Activated CD8-positive, alpha-beta T cell treated with anti-CD3 and anti-CD28 coated beads for 36 hours (primary cell): ENCODE results near the gene ITIH1. TPM values are rescaled to one million over a fixed set of nuclear protein-coding genes. Genes with fewer than 3 reads are reported as not detected.

Source experiments
- ATAC-seq: fragments of 200-7000 bp; cut with Tn5 transposase; one replicate; pipeline ENCODE4 v1.10.0; 2021; ENCODE audit warnings: mild to moderate bottlenecking, moderate library complexity
- CTCF ChIA-PET: fragments of 350-600 bp; sonication (Branson Sonifier 250); formaldehyde crosslinking; loops from one replicate; lab custom pipeline; 2021; ENCODE audit warnings: antibody characterized with exemption; lab: Charles Lee
- POLR2A ChIA-PET: fragments of 350-600 bp; sonication (Branson Sonifier 250); formaldehyde crosslinking; loops from one replicate; lab custom pipeline; 2021; ENCODE audit warnings: antibody characterized with exemption; lab: Charles Lee
- DNase-seq: peaks from one replicate; pipeline ENCODE4 v3.0.0-alpha.2; 2020
- H3K27ac Mint-ChIP-seq: one replicate; pipeline ENCODE4 v1.8.0; 2021; ENCODE audit warnings: mild to moderate bottlenecking, mixed read lengths
- H3K27me3 Mint-ChIP-seq: one replicate; pipeline ENCODE4 v1.8.0; 2021; ENCODE audit warnings: mixed read lengths
- H3K36me3 Mint-ChIP-seq: one replicate; pipeline ENCODE4 v1.8.0; 2021; ENCODE audit warnings: low read depth, mixed read lengths
- H3K4me1 Mint-ChIP-seq: one replicate; pipeline ENCODE4 v1.8.0; 2021; ENCODE audit warnings: low read depth, mixed read lengths
- H3K4me3 Mint-ChIP-seq: one replicate; pipeline ENCODE4 v1.8.0; 2021; ENCODE audit warnings: mild to moderate bottlenecking, moderate library complexity, mixed read lengths
- H3K9me3 Mint-ChIP-seq: one replicate; pipeline ENCODE4 v1.8.0; 2021; ENCODE audit warnings: mixed read lengths
- intact Hi-C: fragments of 100-400 bp; cut with micrococcal nuclease; formaldehyde crosslinking; loops from one replicate; pipeline ENCODE4 v1.10.0; 2022
- total RNA-seq, 2 experiments: library from RNA; stranded (reverse); gene quantifications; one replicate each; pipeline ENCODE4 v1.2.3, GENCODE V29; 2021
- TF ChIP-seq, protein P1 (sequence below): fragments of 200-600 bp; IDR thresholded peaks from one replicate; pipeline ENCODE4 v1.8.0; 2022; ENCODE audit warnings: antibody characterized with exemption, mild to moderate bottlenecking

Gene ITIH1
- total RNA-seq, 2 experiments from 2014 or later = not detected

DNA sequence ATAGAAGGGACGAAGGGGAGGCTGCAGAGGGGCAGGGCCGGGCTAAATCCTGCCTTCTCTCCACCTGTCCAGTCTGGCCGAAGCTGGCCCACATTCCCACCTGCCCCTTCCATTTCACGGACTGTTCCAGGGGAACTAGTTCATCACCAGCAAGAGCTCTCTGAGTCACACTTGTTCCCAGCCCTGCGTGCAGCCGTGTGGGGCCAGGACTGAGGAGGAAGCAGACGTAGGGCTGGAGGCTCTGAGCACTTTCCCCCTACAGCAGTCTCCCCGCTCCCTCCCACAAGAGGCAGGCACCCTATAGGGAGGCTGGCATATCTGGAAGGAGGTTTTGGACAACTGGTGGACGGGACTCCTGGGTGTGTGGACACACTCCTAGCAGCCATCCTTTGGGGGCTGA, 50.0 kb downstream of the ITIH1 start:
- no peak for DNase-seq
- no peak for ATAC-seq
- Mint-ChIP-seq H3K27me3 (no peaks in the 10 kb centered on the region), H3K27ac (no peak overlapping the region), H3K36me3 (no peaks in the 10 kb centered on the region), H3K9me3 (no peaks in the 10 kb centered on the region), H3K4me1 (peaks cover 5% of the 10 kb centered on the region), H3K4me3 (no peak overlapping the region)
- intact Hi-C loops = no loop called here
- ChIA-PET POLR2A (no interaction called here), CTCF (interaction anchor here (1.4 kb wide), 1 partner anchor 29 kb away, joined by 4 read pairs; no protein-coding TSS in a partner anchor)
- TF ChIP-seq, protein P1, sequence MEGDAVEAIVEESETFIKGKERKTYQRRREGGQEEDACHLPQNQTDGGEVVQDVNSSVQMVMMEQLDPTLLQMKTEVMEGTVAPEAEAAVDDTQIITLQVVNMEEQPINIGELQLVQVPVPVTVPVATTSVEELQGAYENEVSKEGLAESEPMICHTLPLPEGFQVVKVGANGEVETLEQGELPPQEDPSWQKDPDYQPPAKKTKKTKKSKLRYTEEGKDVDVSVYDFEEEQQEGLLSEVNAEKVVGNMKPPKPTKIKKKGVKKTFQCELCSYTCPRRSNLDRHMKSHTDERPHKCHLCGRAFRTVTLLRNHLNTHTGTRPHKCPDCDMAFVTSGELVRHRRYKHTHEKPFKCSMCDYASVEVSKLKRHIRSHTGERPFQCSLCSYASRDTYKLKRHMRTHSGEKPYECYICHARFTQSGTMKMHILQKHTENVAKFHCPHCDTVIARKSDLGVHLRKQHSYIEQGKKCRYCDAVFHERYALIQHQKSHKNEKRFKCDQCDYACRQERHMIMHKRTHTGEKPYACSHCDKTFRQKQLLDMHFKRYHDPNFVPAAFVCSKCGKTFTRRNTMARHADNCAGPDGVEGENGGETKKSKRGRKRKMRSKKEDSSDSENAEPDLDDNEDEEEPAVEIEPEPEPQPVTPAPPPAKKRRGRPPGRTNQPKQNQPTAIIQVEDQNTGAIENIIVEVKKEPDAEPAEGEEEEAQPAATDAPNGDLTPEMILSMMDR = no peak

DNA sequence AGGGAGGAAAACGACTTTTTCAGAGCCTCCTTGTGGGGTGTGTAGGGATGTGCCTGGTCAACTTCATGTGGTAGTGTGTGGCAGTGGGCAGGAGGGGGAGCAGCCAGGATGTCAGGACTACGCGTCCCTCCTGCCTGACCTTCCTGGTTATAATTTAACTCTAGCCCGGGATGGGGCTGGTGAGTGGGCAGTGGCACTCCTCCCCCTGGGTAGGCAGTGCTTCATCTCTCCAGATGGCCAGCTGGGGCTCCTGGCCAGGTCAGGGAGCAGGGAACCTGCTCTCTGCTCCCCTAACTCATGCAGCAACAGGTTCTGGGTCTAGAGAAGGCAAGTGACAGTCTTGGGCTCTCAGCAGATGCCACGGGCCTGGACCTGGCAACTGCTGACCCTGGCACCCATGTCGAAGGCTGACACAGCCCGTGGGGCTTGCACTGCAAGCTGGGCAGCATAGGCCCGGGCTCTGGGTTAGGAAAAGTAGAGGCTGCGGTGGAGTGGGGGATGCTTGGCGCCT, 50.5 kb downstream of the ITIH1 start:
- Mint-ChIP-seq H3K4me3 (no peak overlapping the region), H3K27ac (no peak overlapping the region), H3K4me1 (peaks cover 5% of the 10 kb centered on the region), H3K36me3 (no peaks in the 10 kb centered on the region), H3K9me3 (no peaks in the 10 kb centered on the region), H3K27me3 (no peaks in the 10 kb centered on the region)
- intact Hi-C loops = no loop called here
- TF ChIP-seq, protein P1 = no peak
- POLR2A ChIA-PET = no interaction called here
- no peak for DNase-seq
- ATAC-seq = no peak
- CTCF ChIA-PET = interaction anchor here (1.4 kb wide), 1 partner anchor 29 kb away, joined by 4 read pairs; no protein-coding TSS in a partner anchor

DNA sequence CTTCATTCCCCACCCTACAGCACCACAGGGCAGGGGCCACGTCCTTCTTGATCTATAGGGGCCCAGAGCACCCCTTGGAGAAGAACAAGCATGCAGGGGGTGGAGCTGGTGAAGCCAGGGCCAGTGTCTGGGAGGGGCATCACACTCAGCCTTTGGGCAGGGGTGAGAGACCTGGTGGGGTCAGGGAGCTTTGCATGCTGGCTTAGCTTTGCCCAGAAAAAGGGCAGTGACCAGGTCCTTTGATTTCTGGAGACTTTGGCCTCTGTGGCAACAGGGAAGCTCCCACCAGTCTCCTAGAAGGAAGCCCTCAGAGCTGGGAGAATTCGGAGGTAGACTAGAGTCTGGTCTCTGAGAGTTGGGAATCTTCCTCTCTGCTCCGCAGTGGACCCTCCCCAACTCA, 52.1 kb downstream of the ITIH1 start:
- no peak overlapping the region for H3K4me3 Mint-ChIP-seq
- no peaks in the 10 kb centered on the region for H3K9me3 Mint-ChIP-seq
- TF ChIP-seq, protein P1 = no peak
- H3K36me3 Mint-ChIP-seq = no peaks in the 10 kb centered on the region
- H3K27ac Mint-ChIP-seq = no peak overlapping the region
- POLR2A ChIA-PET = no interaction called here
- no peak for DNase-seq
- CTCF ChIA-PET = interaction anchor here (0.9 to 1.5 kb wide), 2 partner anchors 8 to 30 kb away, joined by 3 to 5 read pairs; no protein-coding TSS in a partner anchor
- no peaks in the 10 kb centered on the region for H3K27me3 Mint-ChIP-seq
- ATAC-seq = no peak
- intact Hi-C loops = no loop called here
- peaks cover 5% of the 10 kb centered on the region for H3K4me1 Mint-ChIP-seq

DNA sequence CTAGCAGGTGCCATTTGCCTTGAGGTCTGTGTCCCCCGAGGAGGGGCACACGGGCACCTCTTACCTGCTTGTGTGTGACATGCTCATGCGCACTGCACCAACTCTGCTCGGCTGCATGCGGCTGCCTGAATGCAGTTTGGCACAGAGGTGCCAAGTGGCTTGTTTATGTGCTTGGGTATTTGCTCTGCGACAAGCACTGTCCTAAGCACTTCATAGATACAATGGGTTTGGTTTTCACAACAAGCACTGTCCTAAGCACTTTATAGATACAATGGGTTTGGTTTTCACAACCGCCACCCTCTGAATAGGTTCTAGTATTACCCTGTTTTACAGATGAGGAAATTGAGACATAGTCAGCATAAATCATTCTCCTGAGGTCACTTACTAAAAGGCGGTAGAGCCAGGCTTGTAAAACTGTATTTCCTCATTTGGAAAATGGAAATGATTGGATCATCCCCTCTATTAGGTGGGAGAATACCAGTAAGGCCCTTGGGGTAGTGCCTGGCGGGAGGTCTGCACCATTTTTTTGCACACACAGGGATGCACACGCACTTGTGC, 52.6 kb downstream of the ITIH1 start:
- DNase-seq (no peak), ATAC-seq (no peak)
- H3K9me3 Mint-ChIP-seq = no peaks in the 10 kb centered on the region
- H3K27me3 Mint-ChIP-seq = no peaks in the 10 kb centered on the region
- H3K4me1 Mint-ChIP-seq = peaks cover 5% of the 10 kb centered on the region
- intact Hi-C loops = no loop called here
- POLR2A ChIA-PET = no interaction called here
- CTCF ChIA-PET = interaction anchor here (0.9 to 1.5 kb wide), 2 partner anchors 9 to 30 kb away, joined by 3 to 5 read pairs; no protein-coding TSS in a partner anchor
- TF ChIP-seq, protein P1 = no peak
- H3K36me3 Mint-ChIP-seq = no peaks in the 10 kb centered on the region
- H3K27ac Mint-ChIP-seq = no peak overlapping the region
- H3K4me3 Mint-ChIP-seq = no peak overlapping the region

DNA sequence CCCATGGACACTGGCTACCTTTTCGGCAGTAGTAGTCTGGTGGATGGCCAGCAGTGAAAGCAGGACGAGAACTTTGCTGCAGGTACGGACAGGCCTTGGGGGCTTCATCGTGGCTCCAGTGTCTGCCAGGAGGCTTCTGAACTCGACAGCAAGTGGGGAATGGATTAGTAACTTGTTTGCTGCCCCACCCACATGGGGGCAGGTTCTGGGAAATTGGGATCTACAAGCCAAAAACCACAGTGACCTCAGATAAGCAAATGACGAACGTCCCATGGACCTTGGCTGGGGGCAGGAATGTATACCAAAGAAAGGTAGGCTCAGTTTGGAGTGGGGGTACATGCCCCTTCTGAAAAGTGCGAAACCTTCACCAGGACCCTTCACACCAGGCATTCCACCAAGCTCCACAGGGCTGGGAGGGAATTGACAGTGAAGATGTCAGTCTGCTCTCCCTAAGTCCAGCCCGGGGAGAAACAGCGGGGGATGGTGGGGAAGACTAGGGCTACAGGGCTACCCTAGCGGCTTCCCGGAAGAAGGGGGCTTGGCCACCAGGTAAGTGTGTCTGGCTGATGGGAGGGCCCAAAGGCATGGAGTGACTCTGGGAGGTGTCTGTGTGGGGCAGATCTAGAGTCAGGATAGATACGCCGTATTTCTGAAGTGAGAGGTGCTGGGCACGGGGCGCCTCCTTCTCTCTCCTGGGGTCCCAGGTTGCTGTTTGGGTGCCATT, 53.3 kb downstream of the ITIH1 start, which contains the start of gene ITIH4:
ITIH4 (minus strand) TSS at position 138 of the 724 bp plus-strand sequence; CDS start at position 108, 30 bp downstream.
- Mint-ChIP-seq H3K4me1 (peaks cover 5% of the 10 kb centered on the region), H3K36me3 (no peaks in the 10 kb centered on the region), H3K9me3 (no peaks in the 10 kb centered on the region), H3K27me3 (no peaks in the 10 kb centered on the region), H3K27ac (no peak within 1 kb of the TSS), H3K4me3 (no peak within 1 kb of the TSS)
- ChIA-PET POLR2A (no interaction called here), CTCF (interaction anchor here (1.5 kb wide), 1 partner anchor 9 kb away, joined by 5 read pairs; no protein-coding TSS in a partner anchor)
- TF ChIP-seq, protein P1 = no peak
- intact Hi-C loops = no loop called here
- no peak for DNase-seq
- ATAC-seq = no peak
